Measurements from ENCODE around the gene ATL2.

ATL2 gene

GRCh38 chr2:38308821-38309220 lies 68.3 kb downstream of the ATL2 start:
- Histone ChIP-seq H3K4me1 (ENCODE audit: control extremely low read depth in 1 of 4, control insufficient read depth in 4 of 4, insufficient read depth in 4 of 4, low read length in 3 of 4) (no peaks in the 10 kb centered on the region), H3K36me3 (ENCODE audit: control insufficient read depth in 4 of 4, insufficient read depth in 4 of 4, low read length in 3 of 4) (peaks cover 12 to 66% (median 48%) of the 10 kb centered on the region in 4 experiments), H3K27ac (ENCODE audit: insufficient read depth in 1 of 2, low read depth in 1 of 2, low read length in 2 of 2, poor library complexity in 1 of 2, severe bottlenecking in 2 of 2) (no peak overlapping the region), H3K27me3 (replicated peaks in 2 of 5; ENCODE audit: control insufficient read depth in 4 of 5, insufficient read depth in 5 of 5, low read length in 4 of 5) (no peaks in the 10 kb centered on the region), H3K9me3 (ENCODE audit: control extremely low read depth in 1 of 5, control insufficient read depth in 4 of 5, insufficient read depth in 2 of 5, low read depth in 1 of 5, low read length in 4 of 5) (no peaks in the 10 kb centered on the region), H3K4me3 (ENCODE audit: control insufficient read depth in 1 of 7, extremely low read depth in 1 of 7, insufficient read depth in 4 of 7, low read depth in 2 of 7, low read length in 6 of 7) (no peak overlapping the region)
- ChIA-PET POLR2A (interaction anchor here (0.5 kb wide), 1 partner anchor 49 kb away, joined by 8 read pairs; no protein-coding TSS in a partner anchor), CTCF (no interaction called here)
- no CpG with 5 or more reads among the region's 1 CpG for WGBS (ENCODE audit: insufficient coverage)
- no peak for DNase-seq

GRCh38 chr2:38301969-38302702 lies 74.9 kb downstream of the ATL2 start:
- H3K27ac ChIP-seq (ENCODE audit: insufficient read depth in 1 of 2, low read depth in 1 of 2, low read length in 2 of 2, poor library complexity in 1 of 2, severe bottlenecking in 2 of 2) = no peak overlapping the region
- no peak for DNase-seq
- no peaks in the 10 kb centered on the region for H3K27me3 ChIP-seq (replicated peaks in 2 of 5; ENCODE audit: control insufficient read depth in 4 of 5, insufficient read depth in 5 of 5, low read length in 4 of 5)
- H3K36me3 ChIP-seq (ENCODE audit: control insufficient read depth in 4 of 4, insufficient read depth in 4 of 4, low read length in 3 of 4) = peaks cover 11 to 59% (median 45%) of the 10 kb centered on the region in 4 experiments
- POLR2A ChIA-PET = no interaction called here
- H3K4me1 ChIP-seq (ENCODE audit: control extremely low read depth in 1 of 4, control insufficient read depth in 4 of 4, insufficient read depth in 4 of 4, low read length in 3 of 4) = peaks cover 0 to 3% (median 0%) of the 10 kb centered on the region in 4 experiments
- H3K4me3 ChIP-seq (ENCODE audit: control insufficient read depth in 1 of 7, extremely low read depth in 1 of 7, insufficient read depth in 4 of 7, low read depth in 2 of 7, low read length in 6 of 7) = no peak overlapping the region
- CTCF ChIA-PET = no interaction called here
- no peaks in the 10 kb centered on the region for H3K9me3 ChIP-seq (ENCODE audit: control extremely low read depth in 1 of 5, control insufficient read depth in 4 of 5, insufficient read depth in 2 of 5, low read depth in 1 of 5, low read length in 4 of 5)
- WGBS (ENCODE audit: insufficient coverage) = 100% methylated on average over 3 of the region's 3 CpGs

- no peaks in the 10 kb centered on the region for H3K9me3 ChIP-seq (ENCODE audit: control extremely low read depth in 1 of 5, control insufficient read depth in 4 of 5, insufficient read depth in 2 of 5, low read depth in 1 of 5, low read length in 4 of 5)
- H3K4me1 ChIP-seq (ENCODE audit: control extremely low read depth in 1 of 4, control insufficient read depth in 4 of 4, insufficient read depth in 4 of 4, low read length in 3 of 4) = peaks cover 0 to 3% (median 0%) of the 10 kb centered on the region in 4 experiments
- CTCF ChIA-PET = no interaction called here
- no peak overlapping the region for H3K27ac ChIP-seq (ENCODE audit: insufficient read depth in 1 of 2, low read depth in 1 of 2, low read length in 2 of 2, poor library complexity in 1 of 2, severe bottlenecking in 2 of 2)
- peak in 1 of 3 donors; percentile 10 for DNase-seq
- WGBS (ENCODE audit: insufficient coverage) = 66% methylated on average over 2 of the region's 3 CpGs
- no peak overlapping the region for H3K4me3 ChIP-seq (ENCODE audit: control insufficient read depth in 1 of 7, extremely low read depth in 1 of 7, insufficient read depth in 4 of 7, low read depth in 2 of 7, low read length in 6 of 7)
- peaks cover 6 to 58% (median 43%) of the 10 kb centered on the region in 4 experiments for H3K36me3 ChIP-seq (ENCODE audit: control insufficient read depth in 4 of 4, insufficient read depth in 4 of 4, low read length in 3 of 4)
- no peaks in the 10 kb centered on the region for H3K27me3 ChIP-seq (replicated peaks in 2 of 5; ENCODE audit: control insufficient read depth in 4 of 5, insufficient read depth in 5 of 5, low read length in 4 of 5)
- POLR2A ChIA-PET = no interaction called here
Observed at GRCh38 chr2:38301340-38301968, 75.6 kb downstream of the ATL2 start.

DNA sequence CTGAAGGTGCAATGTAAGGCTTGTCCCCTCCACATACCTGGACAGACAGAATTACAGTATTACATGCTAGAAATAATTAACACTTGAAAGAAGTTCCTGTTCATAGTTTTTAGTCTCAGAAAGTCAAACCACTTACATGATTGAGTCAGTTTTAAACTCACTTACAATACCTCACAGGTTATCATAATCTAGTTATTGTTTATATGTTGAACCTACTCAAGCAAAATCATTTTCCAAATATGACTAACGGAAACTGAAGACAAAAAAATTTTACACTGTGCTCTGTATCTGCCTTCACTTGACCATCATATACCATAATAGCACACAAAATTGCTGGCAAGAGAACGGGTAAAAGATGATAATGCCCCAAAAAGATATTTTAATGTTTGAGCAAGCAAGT lies 78.5 kb downstream of the ATL2 start:
- H3K4me3 ChIP-seq (ENCODE audit: control insufficient read depth in 1 of 7, extremely low read depth in 1 of 7, insufficient read depth in 4 of 7, low read depth in 2 of 7, low read length in 6 of 7) = no peak overlapping the region
- POLR2A ChIA-PET = no interaction called here
- H3K9me3 ChIP-seq (ENCODE audit: control extremely low read depth in 1 of 5, control insufficient read depth in 4 of 5, insufficient read depth in 2 of 5, low read depth in 1 of 5, low read length in 4 of 5) = no peaks in the 10 kb centered on the region
- H3K27ac ChIP-seq (ENCODE audit: insufficient read depth in 1 of 2, low read depth in 1 of 2, low read length in 2 of 2, poor library complexity in 1 of 2, severe bottlenecking in 2 of 2) = no peak overlapping the region
- 100% methylated on average over 1 of the region's 2 CpGs for WGBS (ENCODE audit: insufficient coverage)
- DNase-seq = no peak
- CTCF ChIA-PET = no interaction called here
- H3K27me3 ChIP-seq (replicated peaks in 2 of 5; ENCODE audit: control insufficient read depth in 4 of 5, insufficient read depth in 5 of 5, low read length in 4 of 5) = no peaks in the 10 kb centered on the region
- H3K36me3 ChIP-seq (ENCODE audit: control insufficient read depth in 4 of 4, insufficient read depth in 4 of 4, low read length in 3 of 4) = peaks cover 3 to 54% (median 38%) of the 10 kb centered on the region in 4 experiments
- peaks cover 0 to 3% (median 0%) of the 10 kb centered on the region in 4 experiments for H3K4me1 ChIP-seq (ENCODE audit: control extremely low read depth in 1 of 4, control insufficient read depth in 4 of 4, insufficient read depth in 4 of 4, low read length in 3 of 4)

DNA sequence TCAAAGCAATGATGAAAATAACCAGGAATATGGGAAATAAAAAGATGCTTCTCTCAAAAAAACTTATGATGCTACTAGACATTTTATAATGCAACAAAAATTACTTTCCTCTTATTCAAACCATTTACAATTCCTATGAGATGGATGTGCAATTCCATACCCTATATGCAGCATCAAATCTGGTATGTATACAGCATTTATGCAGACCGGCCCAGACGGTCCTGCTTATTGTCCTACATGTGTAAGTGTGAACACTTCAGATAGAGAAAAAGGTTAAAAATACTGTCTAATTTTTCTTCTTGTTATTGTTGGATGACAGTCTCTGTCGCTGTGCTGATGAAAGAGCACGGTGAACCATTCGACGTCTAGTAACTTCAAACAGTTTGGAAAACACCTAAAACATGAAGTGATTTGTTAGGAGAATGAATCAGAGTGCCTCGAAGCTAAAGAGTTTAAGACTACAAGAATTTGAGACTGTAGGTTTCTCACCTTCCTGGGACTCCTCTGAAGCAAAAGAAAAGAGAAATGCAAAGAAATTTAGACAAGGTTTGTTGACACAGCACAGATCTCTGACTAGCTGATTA lies 80.8 kb downstream of the ATL2 start:
- Histone ChIP-seq H3K27ac (ENCODE audit: insufficient read depth in 1 of 2, low read depth in 1 of 2, low read length in 2 of 2, poor library complexity in 1 of 2, severe bottlenecking in 2 of 2) (no peak overlapping the region), H3K9me3 (ENCODE audit: control extremely low read depth in 1 of 5, control insufficient read depth in 4 of 5, insufficient read depth in 2 of 5, low read depth in 1 of 5, low read length in 4 of 5) (no peaks in the 10 kb centered on the region), H3K4me1 (ENCODE audit: control extremely low read depth in 1 of 4, control insufficient read depth in 4 of 4, insufficient read depth in 4 of 4, low read length in 3 of 4) (no peaks in the 10 kb centered on the region), H3K27me3 (replicated peaks in 2 of 5; ENCODE audit: control insufficient read depth in 4 of 5, insufficient read depth in 5 of 5, low read length in 4 of 5) (no peaks in the 10 kb centered on the region), H3K36me3 (ENCODE audit: control insufficient read depth in 4 of 4, insufficient read depth in 4 of 4, low read length in 3 of 4) (peaks cover 3 to 46% (median 28%) of the 10 kb centered on the region in 4 experiments), H3K4me3 (ENCODE audit: control insufficient read depth in 1 of 7, extremely low read depth in 1 of 7, insufficient read depth in 4 of 7, low read depth in 2 of 7, low read length in 6 of 7) (no peak overlapping the region)
- DNase-seq = no peak
- POLR2A ChIA-PET = no interaction called here
- CTCF ChIA-PET = no interaction called here
- 100% methylated on average over 6 of the region's 7 CpGs for WGBS (ENCODE audit: insufficient coverage)

GRCh38 chr2:38294597-38294996 lies 82.5 kb downstream of the ATL2 start:
- no peaks in the 10 kb centered on the region for H3K9me3 ChIP-seq (ENCODE audit: control extremely low read depth in 1 of 5, control insufficient read depth in 4 of 5, insufficient read depth in 2 of 5, low read depth in 1 of 5, low read length in 4 of 5)
- no peak overlapping the region for H3K27ac ChIP-seq (ENCODE audit: insufficient read depth in 1 of 2, low read depth in 1 of 2, low read length in 2 of 2, poor library complexity in 1 of 2, severe bottlenecking in 2 of 2)
- H3K4me1 ChIP-seq (ENCODE audit: control extremely low read depth in 1 of 4, control insufficient read depth in 4 of 4, insufficient read depth in 4 of 4, low read length in 3 of 4) = no peaks in the 10 kb centered on the region
- DNase-seq = no peak
- CTCF ChIA-PET = interaction anchor here (0.6 to 1.4 kb wide), 4 partner anchors 9 to 605 kb away, joined by 3 to 5 read pairs (median 3); no protein-coding TSS in a partner anchor
- H3K27me3 ChIP-seq (replicated peaks in 2 of 5; ENCODE audit: control insufficient read depth in 4 of 5, insufficient read depth in 5 of 5, low read length in 4 of 5) = no peaks in the 10 kb centered on the region
- H3K4me3 ChIP-seq (ENCODE audit: control insufficient read depth in 1 of 7, extremely low read depth in 1 of 7, insufficient read depth in 4 of 7, low read depth in 2 of 7, low read length in 6 of 7) = no peak overlapping the region
- POLR2A ChIA-PET = interaction anchor here (0.5 kb wide), 1 partner anchor 267 kb away, joined by 3 read pairs; no protein-coding TSS in a partner anchor
- peaks cover 3 to 41% (median 23%) of the 10 kb centered on the region in 4 experiments for H3K36me3 ChIP-seq (ENCODE audit: control insufficient read depth in 4 of 4, insufficient read depth in 4 of 4, low read length in 3 of 4)

All from common myeloid progenitor, CD34-positive (primary cell).